HG02973 (cell line): ENCODE results near the gene LIMD2.

Experiments used
- ATAC-seq: cut with Tn5 transposase; IDR thresholded peaks from one replicate; pipeline ENCODE4 v1.9.1; 2021; ENCODE audit warnings: moderate library complexity; ENCODE audit not compliant: unreplicated experiment

LIMD2 gene

GRCh38 chr17:63701868-63702720, 2.2 kb upstream of the LIMD2 start:
- ATAC-seq: no peak

- no peak for ATAC-seq
These were observed 1.5 kb upstream of the LIMD2 start for GRCh38 chr17:63701456-63701820.

DNA sequence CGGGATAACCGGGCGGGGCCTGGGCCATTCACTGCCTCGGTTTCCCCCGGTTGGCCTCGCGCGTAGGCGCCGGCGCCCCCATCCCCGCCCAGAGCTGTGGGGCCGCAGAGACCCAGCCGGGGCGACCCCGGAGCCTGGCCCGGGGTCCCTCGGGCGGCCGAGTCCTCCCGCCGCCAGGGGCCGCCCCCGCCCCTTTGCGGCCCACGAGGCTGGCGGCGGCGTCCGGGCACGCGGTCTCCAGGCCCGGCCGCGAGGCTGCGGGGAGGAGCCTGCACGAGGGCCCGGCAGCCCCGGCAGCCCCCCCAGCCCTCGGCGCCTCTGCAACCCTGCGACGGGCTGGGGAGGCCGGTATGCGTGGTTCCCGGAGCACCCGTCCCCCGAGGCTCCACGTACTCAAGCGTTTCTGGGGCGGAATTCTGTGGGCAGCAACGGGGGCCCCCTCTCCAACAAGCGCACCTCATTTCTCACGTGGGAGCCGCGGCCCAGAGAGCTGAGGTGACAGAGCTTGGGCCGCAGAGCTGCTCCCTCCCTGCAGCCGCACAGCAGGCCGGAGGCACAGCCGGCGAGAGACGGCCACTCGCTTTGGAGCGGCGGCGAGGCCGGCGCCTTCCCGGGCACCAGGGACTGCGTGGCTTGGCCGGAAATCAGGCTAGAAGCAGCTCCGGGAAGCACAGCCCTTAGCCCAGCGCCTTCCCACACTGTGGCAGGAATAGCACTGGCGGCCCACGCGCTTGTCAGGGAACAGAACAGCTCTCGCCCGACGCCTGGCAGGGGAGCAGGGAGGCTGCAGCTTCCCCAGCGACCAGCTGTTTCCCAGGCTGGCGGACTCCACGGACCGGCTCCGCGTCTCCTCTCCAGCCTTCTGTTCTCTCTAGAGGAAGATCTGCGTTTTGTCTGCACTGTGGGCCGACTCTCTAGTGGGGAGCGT, 867 bp upstream of the LIMD2 start:
- ATAC-seq: no peak

GRCh38 chr17:63698886-63699637, 863 bp downstream of the LIMD2 start:
- no peak for ATAC-seq

DNA sequence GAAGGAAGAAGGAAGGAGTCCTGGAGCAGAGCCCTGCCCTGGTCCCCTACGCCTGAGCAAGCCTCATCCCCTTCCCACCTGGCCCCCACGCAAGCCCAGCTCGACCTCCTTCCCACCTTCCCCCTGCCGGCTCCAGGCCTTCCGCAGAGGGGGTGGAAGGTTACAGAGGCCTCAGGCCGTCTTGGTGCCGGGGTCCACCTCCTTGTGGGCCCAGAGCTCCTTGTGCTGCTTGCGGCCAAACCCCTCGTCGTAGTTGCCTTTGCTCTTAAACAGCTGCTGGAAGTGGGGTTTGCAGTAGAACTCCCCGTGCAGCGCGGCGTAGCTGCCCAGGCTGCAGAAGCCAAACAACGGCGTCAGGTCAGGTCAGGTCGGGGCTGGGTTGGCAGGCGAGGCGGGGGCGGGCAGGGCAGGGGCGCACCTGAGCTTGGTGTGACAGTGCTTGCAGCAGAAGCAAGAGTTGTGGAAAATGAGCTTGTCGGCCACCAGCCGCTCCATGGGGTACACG, 1.5 kb downstream of the LIMD2 start:
- ATAC-seq: no peak

DNA sequence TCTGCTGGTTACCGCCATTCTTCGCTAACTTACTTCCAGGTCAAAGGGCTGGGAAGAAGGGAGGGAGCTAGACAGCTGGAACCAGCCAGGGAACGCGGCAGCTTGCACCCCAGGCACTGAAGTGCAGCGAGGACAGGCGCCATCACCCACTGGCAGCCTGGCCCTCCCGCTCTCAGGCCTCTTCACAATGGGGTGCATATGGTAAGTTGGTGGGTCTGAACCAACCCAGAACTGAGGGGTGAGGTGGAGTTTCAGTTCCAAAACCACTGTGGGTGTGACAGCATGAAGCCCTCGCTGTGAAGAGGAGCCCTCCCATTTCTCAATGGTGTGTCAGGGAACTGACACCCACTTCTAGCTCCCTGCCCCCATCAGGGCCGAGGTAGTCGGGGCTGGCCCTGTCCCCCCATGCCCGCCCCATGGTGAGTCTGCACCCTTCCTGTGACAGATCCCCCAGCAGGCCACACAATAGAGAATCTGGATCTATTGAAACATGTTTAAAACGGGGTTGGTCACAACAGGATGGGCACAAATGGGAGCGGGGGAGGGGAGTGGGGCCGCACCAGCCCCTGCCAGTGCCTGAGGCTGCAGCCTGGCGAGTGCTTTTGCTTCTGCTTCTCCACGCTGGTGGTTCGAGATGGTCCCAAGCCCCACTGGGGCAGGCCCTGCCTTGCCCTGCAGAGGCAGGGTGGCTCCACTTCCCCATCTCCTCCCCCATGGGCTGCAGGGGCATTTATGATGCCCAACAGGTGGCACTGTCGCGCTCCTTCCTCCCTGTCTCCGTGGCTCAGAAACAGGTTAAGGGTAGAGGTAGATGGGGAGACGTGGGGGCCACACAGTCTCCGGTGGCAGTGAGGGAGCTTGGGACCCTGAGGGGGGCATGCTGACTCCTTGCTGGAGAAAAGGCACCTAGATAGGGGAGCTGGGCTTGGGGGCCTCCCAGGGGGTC, 2.3 kb downstream of the LIMD2 start:
- no peak for ATAC-seq

- ATAC-seq: no peak
These were observed 3.5 kb downstream of the LIMD2 start for GRCh38 chr17:63696381-63696961.

- no peak for ATAC-seq
These were observed 4.0 kb downstream of the LIMD2 start for GRCh38 chr17:63695889-63696288.

- no peak for ATAC-seq
These were observed 4.8 kb downstream of the LIMD2 start for GRCh38 chr17:63694950-63695773.

DNA sequence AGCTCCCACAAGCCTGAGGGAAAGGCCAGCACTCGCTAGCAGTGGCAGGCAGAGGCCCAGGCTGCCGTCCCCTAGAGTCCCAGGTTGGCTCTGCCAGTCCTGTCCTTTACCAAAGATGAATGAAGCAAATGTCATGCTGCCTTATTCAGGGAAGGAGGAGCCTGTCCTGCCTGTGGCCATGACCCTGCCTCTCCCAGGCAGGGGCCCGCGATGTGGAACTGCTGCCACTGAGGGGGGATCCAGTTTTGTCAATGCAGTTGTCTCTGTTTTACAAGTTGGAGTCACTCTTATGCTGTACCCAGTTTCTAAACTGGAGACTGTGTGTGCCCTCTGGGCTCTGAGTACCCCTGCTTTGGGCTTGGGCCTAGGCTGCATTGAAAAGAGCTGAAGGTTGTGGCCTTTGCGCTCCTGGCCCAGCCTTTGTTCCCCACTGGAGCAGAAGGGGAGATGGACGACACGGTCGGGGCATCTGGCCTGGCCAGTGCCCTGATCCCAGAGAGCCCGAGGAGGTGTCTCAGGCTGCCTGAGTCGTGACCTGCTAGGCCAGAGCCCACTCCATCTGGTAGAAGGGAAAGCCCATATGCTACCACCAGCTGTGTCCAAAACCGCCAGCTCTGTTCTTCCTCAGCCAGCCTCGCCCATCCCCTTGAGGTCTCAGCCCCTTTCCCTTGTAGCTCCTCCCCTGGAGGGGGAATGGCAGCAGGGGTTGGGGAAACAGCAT, 5.5 kb downstream of the LIMD2 start:
- no peak for ATAC-seq

DNA sequence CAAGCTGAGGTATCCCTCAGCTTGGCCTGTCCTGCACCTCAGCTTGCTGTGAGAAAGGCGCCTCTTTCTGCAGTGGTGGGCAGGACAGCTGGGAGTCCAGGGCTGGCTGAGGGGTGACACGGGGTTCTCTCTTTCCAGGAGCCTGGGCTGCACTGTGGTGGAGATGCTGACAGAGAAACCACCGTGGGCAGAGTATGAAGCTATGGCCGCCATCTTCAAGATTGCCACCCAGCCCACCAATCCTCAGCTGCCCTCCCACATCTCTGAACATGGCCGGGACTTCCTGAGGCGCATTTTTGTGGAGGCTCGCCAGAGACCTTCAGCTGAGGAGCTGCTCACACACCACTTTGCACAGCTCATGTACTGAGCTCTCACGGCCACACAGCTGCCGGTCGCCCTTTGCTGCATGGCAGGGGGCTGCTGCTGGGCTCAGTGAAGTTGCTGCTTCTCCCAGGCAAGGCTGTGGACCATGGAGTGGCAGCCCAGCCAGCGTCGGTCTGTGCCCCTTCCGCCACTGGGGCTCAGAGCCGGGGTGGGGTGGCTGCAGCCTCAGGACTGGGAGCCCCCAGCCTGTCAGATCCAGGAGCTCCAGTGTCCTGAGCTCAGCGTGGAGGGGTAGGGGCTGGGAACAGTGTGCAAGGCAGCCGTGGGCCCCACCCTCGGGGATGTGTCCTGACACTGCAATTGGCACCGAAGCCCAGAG, 6.4 kb downstream of the LIMD2 start:
- ATAC-seq: no peak

GRCh38 chr17:63692195-63692816, 7.6 kb downstream of the LIMD2 start:
- ATAC-seq: no peak

- ATAC-seq: no peak
These were observed 10.4 kb downstream of the LIMD2 start for GRCh38 chr17:63689479-63689878.

DNA sequence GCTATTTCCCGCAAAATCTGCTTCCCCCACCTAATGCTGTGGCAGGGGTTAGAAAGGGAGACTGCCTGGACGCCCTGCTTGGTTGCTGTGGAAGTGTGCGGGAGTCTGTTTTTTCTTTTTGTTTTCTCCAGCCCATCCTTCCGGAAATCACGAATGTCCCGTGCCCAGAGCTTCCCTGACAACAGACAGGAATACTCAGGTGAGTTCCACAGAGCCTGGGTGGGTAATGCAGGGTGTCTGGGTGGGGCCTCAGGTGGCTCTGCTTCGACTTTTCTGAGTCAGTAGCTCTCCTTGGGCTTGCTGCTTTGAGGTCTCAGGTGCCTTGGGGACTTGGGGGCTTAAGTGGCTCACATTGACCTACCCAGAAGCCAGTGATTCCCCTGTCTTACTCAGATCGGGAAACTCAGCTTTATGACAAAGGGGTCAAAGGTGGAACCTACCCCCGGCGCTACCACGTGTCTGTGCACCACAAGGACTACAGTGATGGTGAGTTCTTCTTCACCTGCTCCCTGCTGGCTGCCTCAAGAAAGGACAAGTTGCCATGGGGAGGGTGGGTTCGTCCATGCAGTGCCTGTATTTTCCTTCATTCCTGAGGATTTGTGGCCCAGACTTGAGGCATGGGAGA, 11.4 kb downstream of the LIMD2 start:
- no peak for ATAC-seq

GRCh38 chr17:63686138-63686685, 13.7 kb downstream of the LIMD2 start:
- no peak for ATAC-seq

DNA sequence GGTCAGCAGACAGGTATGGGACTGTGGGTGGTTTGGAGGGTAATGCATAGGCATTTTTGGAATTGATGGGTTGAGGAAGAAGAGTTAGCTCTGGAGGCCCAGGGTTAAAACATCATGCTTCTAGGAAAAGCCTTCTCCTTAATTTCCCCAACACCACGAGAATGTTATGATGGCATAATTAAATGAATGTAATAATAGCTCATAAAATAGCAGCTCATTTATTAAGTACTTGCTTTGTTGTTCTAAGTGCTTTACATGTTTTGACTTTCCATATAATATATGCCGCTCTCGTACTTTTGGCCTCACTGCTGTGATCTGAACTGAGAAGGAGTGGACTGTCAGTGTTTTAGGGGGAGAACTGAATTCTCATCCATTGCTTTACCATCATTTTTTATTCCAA, 14.3 kb downstream of the LIMD2 start:
- no peak for ATAC-seq
